ENCODE measurements around the gene CLCNKB.
"Not testable (repeated sequence)": the region's sequence is repeated elsewhere in the genome, so short reads cannot be mapped to it uniquely, and the experiment has no call there.

DNA sequence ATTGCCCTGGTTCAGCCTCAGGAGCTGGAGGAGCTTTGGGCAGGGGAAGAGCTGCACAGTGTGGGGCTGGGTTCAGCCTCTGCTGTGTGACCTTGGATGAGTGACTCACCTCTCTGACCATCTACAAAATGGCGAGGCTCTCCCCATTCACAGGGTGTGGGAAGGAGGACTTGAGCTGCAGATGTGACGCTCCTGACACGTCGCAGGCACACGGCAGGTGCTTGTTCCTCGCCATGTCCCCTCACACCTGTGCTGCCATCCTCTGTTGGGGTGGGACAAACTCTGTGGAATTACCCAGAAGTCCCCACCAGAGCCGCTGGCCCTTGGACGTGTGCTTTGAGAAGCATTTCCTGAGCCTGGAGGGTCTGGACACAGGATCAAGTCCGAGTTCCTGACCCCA is 22.7 kb upstream of the CLCNKB start:
- TF ChIP-seq, protein P1, sequence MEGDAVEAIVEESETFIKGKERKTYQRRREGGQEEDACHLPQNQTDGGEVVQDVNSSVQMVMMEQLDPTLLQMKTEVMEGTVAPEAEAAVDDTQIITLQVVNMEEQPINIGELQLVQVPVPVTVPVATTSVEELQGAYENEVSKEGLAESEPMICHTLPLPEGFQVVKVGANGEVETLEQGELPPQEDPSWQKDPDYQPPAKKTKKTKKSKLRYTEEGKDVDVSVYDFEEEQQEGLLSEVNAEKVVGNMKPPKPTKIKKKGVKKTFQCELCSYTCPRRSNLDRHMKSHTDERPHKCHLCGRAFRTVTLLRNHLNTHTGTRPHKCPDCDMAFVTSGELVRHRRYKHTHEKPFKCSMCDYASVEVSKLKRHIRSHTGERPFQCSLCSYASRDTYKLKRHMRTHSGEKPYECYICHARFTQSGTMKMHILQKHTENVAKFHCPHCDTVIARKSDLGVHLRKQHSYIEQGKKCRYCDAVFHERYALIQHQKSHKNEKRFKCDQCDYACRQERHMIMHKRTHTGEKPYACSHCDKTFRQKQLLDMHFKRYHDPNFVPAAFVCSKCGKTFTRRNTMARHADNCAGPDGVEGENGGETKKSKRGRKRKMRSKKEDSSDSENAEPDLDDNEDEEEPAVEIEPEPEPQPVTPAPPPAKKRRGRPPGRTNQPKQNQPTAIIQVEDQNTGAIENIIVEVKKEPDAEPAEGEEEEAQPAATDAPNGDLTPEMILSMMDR (IDR thresholded peaks at IDR 0.05), result not testable (repeated sequence)
- not testable (repeated sequence) for TF ChIP-seq POLR2A (IDR thresholded peaks at IDR 0.05)

Data from vagina (tissue), 2 donors.